ENCODE results near the gene CCBE1.

DNA sequence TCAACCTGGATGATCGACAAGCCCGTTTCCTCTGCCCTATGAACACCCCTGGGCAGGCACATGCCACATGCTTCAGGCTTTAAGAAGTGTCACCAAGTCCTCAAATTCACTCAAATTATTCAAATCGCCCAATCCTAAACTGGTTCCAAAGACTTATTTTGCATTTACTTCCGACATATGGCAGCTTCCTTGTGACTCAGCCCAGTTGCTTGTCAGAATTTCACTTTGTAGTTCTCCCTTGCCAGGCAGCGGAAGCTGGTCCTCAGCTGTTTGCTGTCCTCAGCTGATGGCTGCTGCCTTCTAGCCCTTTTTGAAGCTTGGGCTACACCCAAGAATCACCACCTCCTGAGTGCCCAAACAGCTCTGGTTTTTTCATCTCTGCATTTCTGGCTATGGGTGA, 232.7 kb downstream of the CCBE1 start:
- TF ChIP-seq, protein P1, sequence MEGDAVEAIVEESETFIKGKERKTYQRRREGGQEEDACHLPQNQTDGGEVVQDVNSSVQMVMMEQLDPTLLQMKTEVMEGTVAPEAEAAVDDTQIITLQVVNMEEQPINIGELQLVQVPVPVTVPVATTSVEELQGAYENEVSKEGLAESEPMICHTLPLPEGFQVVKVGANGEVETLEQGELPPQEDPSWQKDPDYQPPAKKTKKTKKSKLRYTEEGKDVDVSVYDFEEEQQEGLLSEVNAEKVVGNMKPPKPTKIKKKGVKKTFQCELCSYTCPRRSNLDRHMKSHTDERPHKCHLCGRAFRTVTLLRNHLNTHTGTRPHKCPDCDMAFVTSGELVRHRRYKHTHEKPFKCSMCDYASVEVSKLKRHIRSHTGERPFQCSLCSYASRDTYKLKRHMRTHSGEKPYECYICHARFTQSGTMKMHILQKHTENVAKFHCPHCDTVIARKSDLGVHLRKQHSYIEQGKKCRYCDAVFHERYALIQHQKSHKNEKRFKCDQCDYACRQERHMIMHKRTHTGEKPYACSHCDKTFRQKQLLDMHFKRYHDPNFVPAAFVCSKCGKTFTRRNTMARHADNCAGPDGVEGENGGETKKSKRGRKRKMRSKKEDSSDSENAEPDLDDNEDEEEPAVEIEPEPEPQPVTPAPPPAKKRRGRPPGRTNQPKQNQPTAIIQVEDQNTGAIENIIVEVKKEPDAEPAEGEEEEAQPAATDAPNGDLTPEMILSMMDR (IDR thresholded peaks at IDR 0.05) = no peak
- no peak for TF ChIP-seq POLR2A (IDR thresholded peaks at IDR 0.05)

Measured in adrenal gland (tissue), 5 donors.